Stomach (tissue), 9 donors: Measurements from ENCODE around the gene LDHD. TPM values are rescaled to one million over a fixed set of nuclear protein-coding genes. Genes with fewer than 3 reads are reported as not detected.
A peak's percentile ranks its signal among the peaks of the same experiment; 100 is the strongest.

Experiments used
- DNase-seq, 2 donors: peaks; one replicate each; pipeline versions ENCODE4 v3.0.0 to v3.0.0-alpha.2; 2013 to 2019
- H3K27ac ChIP-seq, 5 donors: fragments of 200-600 bp in 4 of 5; sonication (generic) in 4 of 5; one replicate each; pipeline ENCODE4 v1.5.1; 2013 to 2019; ENCODE audit warnings: mild to moderate bottlenecking in 1 of 5, moderate library complexity in 1 of 5
- H3K27me3 ChIP-seq, 3 donors: fragments of 200-600 bp; sonication (generic); one replicate each; pipeline ENCODE4 v1.5.1; 2017 to 2019; ENCODE audit warnings: mixed run types in 1 of 3
- H3K36me3 ChIP-seq, 4 donors: fragments of 200-600 bp; sonication (generic); 1 replicate in 3 of 4; 2 replicates in 1 of 4; pipeline ENCODE4 v1.5.1; 2016 to 2019
- H3K4me1 ChIP-seq, 4 donors: fragments of 200-600 bp; sonication (generic); one replicate each; pipeline ENCODE4 v1.5.1; 2016 to 2019
- H3K4me3 ChIP-seq, 4 donors: fragments of 200-600 bp; sonication (generic) in 3 of 4; one replicate each; pipeline ENCODE4 v1.5.1; 2016 to 2019; ENCODE audit warnings: mild to moderate bottlenecking in 1 of 4
- H3K9me3 ChIP-seq, 4 donors: fragments of 200-600 bp; sonication (generic); one replicate each; pipeline ENCODE4 v1.5.1; 2016 to 2019
- CTCF ChIP-seq, 7 experiments: fragments of 450-650 bp in 4 of 7; fragments of 200-600 bp in 3 of 7; sonication (generic) in 3 of 7; IDR thresholded peaks; one replicate each; pipeline ENCODE4 v1.5.1; 2016 to 2019; ENCODE audit warnings: antibody characterized with exemption in 7 of 7, control low read depth in 2 of 7, mild to moderate bottlenecking in 1 of 7
- EP300 ChIP-seq: sonication (generic); formaldehyde crosslinking; IDR thresholded peaks from one replicate; pipeline ENCODE4 v1.6.1; 2017; ENCODE audit warnings: antibody characterized with exemption
- POLR2A ChIP-seq, 4 donors: fragments of 450-650 bp; IDR thresholded peaks; one replicate each; pipeline ENCODE4 v1.6.1; 2016; ENCODE audit warnings: antibody characterized with exemption in 4 of 4, control low read depth in 2 of 4, mild to moderate bottlenecking in 1 of 4, moderate library complexity in 1 of 4
- POLR2AphosphoS5 ChIP-seq, 3 donors: sonication (generic); formaldehyde crosslinking; IDR thresholded peaks; one replicate each; pipeline ENCODE4 v1.6.1; 2016; ENCODE audit warnings: antibody characterized with exemption in 3 of 3
- WGBS, 5 donors: extraction: QIAGEN DNeasy Blood & Tissue Kit in 3 of 5; methylation state at CpG; one replicate each; pipeline versions ENCODE4 v1.1.5 to v1.1.7; 2013 to 2018; 5-methylcytosine and 5-hydroxymethylcytosine counted together
- intact Hi-C: fragments of 100-400 bp; cut with DNase I; formaldehyde crosslinking; loops from one replicate; pipeline ENCODE4 v1.15.1; 2023; ENCODE audit warnings: low total_unique reads
- polyA plus RNA-seq, 3 donors: library from polyadenylated mRNA; stranded (reverse); fragments of 200-250 nt; gene quantifications; one replicate each; pipeline ENCODE4 v1.2.3, GENCODE V29; 2013
- total RNA-seq, 5 donors: library from RNA; depleted of rRNA; stranded (reverse); fragments of >200 nt; gene quantifications; one replicate each; pipeline versions ENCODE4 v1.1.0 to v1.2.3, GENCODE V29; 2014 to 2016
- donor health status: healthy with polysubstance abuse.
- donor health status: Bipolar disorder and iron deficiency.
- donor health status: healthy.

Gene LDHD
- total and polyA plus RNA-seq, 8 donors: 5.0 to 110 (median 24.1) TPM

- intact Hi-C loops: no loop called here
- DNase-seq: peak; percentile 96 to 98
- Histone ChIP-seq H3K36me3 (peaks cover 0 to 23% (median 13%) of the 10 kb centered on the region in 4 donors), H3K4me3 (peak within 1 kb of the TSS; percentile 86 to 100 (median 98)), H3K27me3 (no peaks in the 10 kb centered on the region), H3K9me3 (peaks cover 0 to 23% (median 15%) of the 10 kb centered on the region in 4 donors), H3K27ac (peak within 1 kb of the TSS; percentile 96 to 100 (median 99)), H3K4me1 (peaks cover 0 to 15% (median 9%) of the 10 kb centered on the region in 4 donors)
- TF ChIP-seq POLR2AphosphoS5 (IDR thresholded peaks at IDR 0.05): peak; percentile 48 to 82 (median 75)
- no peak for TF ChIP-seq POLR2A (IDR thresholded peaks at IDR 0.05)
- 0 to 1% (median 0%) methylated on average over 21 to 93 of the region's 93 CpGs for WGBS, 5 donors
These were observed 32.0 kb upstream of the LDHD start, which contains the start of gene ZFP1 for GRCh38 chr16:75148311-75149195. TSS of gene ZFP1 (plus strand) at chr16:75148524. CDS start at chr16:75152952, 4,428 bp downstream.

GRCh38 chr16:75147968-75148310 lies 31.4 kb upstream of the LDHD start:
- intact Hi-C loops: no loop called here
- H3K36me3 ChIP-seq: peaks cover 0 to 17% (median 8%) of the 10 kb centered on the region in 4 donors
- TF ChIP-seq POLR2A (IDR thresholded peaks at IDR 0.05): no peak
- TF ChIP-seq POLR2AphosphoS5 (IDR thresholded peaks at IDR 0.05): no peak
- TF ChIP-seq CTCF (IDR thresholded peaks at IDR 0.05): no peak
- TF ChIP-seq EP300: no peak
- H3K4me3 ChIP-seq: peak overlapping the region; percentile 86 to 100 (median 98)
- H3K27ac ChIP-seq: peak overlapping the region in 4 of 5 donors; percentile 96 to 99 (median 98)
- DNase-seq: no peak
- peaks cover 0 to 15% (median 9%) of the 10 kb centered on the region in 4 donors for H3K4me1 ChIP-seq
- 39 to 51% (median 48%) methylated on average over 3 of the region's 3 CpGs for WGBS, 5 donors
- H3K9me3 ChIP-seq: peaks cover 0 to 23% (median 15%) of the 10 kb centered on the region in 4 donors
- no peaks in the 10 kb centered on the region for H3K27me3 ChIP-seq

- TF ChIP-seq POLR2AphosphoS5 (IDR thresholded peaks at IDR 0.05): no peak
- no peak for TF ChIP-seq POLR2A (IDR thresholded peaks at IDR 0.05)
- TF ChIP-seq EP300: no peak
- no peak for TF ChIP-seq CTCF (IDR thresholded peaks at IDR 0.05)
- DNase-seq: no peak
- H3K27me3 ChIP-seq: no peaks in the 10 kb centered on the region
- no peak overlapping the region for H3K27ac ChIP-seq
- no peak overlapping the region for H3K4me3 ChIP-seq
- intact Hi-C loops: no loop called here
- H3K4me1 ChIP-seq: peaks cover 0 to 5% (median under 1%) of the 10 kb centered on the region in 4 donors
- 67 to 78% (median 72%) methylated on average over 6 of the region's 6 CpGs for WGBS, 5 donors
- H3K9me3 ChIP-seq: peaks cover 0 to 5% (median 0%) of the 10 kb centered on the region in 4 donors
- no peaks in the 10 kb centered on the region for H3K36me3 ChIP-seq
These were observed 27.4 kb upstream of the LDHD start for GRCh38 chr16:75143941-75144340.

GRCh38 chr16:75139498-75139897 lies 22.9 kb upstream of the LDHD start:
- no peak for TF ChIP-seq CTCF (IDR thresholded peaks at IDR 0.05)
- TF ChIP-seq POLR2A (IDR thresholded peaks at IDR 0.05): no peak
- WGBS, 5 donors: 91 to 98% (median 95%) methylated on average over 5 of the region's 5 CpGs
- no peaks in the 10 kb centered on the region for H3K36me3 ChIP-seq
- no peaks in the 10 kb centered on the region for H3K4me1 ChIP-seq
- no peak overlapping the region for H3K27ac ChIP-seq
- no peak for DNase-seq
- no peaks in the 10 kb centered on the region for H3K9me3 ChIP-seq
- H3K27me3 ChIP-seq: no peaks in the 10 kb centered on the region
- intact Hi-C loops: no loop called here
- H3K4me3 ChIP-seq: no peak overlapping the region
